Fibroblast of lung (primary cell): ENCODE data around the gene MMP3.

Experiments used
- EZH2 ChIP-seq: IDR thresholded peaks from 2 replicates; pipeline ENCODE4 v1.5.1; 2012; ENCODE audit warnings: low read length, control low read depth, mild to moderate bottlenecking; ENCODE audit errors: missing control alignments
- TF ChIP-seq, protein P1 (sequence below), 2 donors: IDR thresholded peaks in 1 of 2; conservative IDR thresholded peaks in 1 of 2; 1 replicate in 1 of 2; 2 replicates in 1 of 2; pipeline ENCODE4 v1.5.1; 2011 to 2012; ENCODE audit warnings: low read length in 2 of 2, control low read depth in 1 of 2, inconsistent platforms in 1 of 2, low read depth in 1 of 2, mild to moderate bottlenecking in 1 of 2

DNA sequence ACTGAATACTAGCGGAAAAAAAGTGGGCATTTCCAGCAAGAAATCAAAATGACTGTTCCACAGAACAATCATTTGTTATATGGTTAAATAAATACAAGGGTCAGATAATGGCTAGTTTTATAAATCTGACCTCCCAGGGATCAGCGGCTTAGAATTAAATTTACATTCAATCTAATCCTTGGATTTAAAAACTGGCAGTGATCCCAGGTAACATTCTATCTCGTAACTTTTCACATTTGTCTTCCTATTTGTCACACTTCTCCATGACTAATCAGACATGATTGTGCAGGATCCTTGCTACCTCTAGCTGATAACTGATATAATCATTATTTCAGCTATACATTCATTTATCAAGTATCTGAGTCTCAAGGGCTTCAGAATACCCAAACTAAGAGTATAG, 2.9 kb upstream of the MMP3 start:
- TF ChIP-seq, protein P1, sequence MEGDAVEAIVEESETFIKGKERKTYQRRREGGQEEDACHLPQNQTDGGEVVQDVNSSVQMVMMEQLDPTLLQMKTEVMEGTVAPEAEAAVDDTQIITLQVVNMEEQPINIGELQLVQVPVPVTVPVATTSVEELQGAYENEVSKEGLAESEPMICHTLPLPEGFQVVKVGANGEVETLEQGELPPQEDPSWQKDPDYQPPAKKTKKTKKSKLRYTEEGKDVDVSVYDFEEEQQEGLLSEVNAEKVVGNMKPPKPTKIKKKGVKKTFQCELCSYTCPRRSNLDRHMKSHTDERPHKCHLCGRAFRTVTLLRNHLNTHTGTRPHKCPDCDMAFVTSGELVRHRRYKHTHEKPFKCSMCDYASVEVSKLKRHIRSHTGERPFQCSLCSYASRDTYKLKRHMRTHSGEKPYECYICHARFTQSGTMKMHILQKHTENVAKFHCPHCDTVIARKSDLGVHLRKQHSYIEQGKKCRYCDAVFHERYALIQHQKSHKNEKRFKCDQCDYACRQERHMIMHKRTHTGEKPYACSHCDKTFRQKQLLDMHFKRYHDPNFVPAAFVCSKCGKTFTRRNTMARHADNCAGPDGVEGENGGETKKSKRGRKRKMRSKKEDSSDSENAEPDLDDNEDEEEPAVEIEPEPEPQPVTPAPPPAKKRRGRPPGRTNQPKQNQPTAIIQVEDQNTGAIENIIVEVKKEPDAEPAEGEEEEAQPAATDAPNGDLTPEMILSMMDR (conservative IDR thresholded peaks at IDR 0.05 in 1 of 2, IDR thresholded peaks at IDR 0.05 in 1 of 2; ENCODE audit: low read depth in 1 of 2, low read length in 2 of 2) = no peak
- no peak for TF ChIP-seq EZH2
